K562 (cell line): Measurements from ENCODE around the gene L3MBTL3. TPM values are rescaled to one million over a fixed set of nuclear protein-coding genes. Genes with fewer than 3 reads are reported as not detected.

Source experiments
- ATAC-seq: fragments of 200-7000 bp; cut with Tn5 transposase; 3 replicates; pipeline ENCODE4 v1.9.1; 2020; ENCODE audit warnings: moderate library complexity
- BruUV-seq: library from RNA; stranded (reverse); fragments of 400-500 nt; replicated peaks from 2 replicates; lab custom pipeline; 2021; lab: Mats Ljungman, UMichigan
- CTCF ChIA-PET: fragments of 300-600 bp; formaldehyde crosslinking; extraction: SDS; loops from one replicate; lab custom pipeline; 2021; ENCODE audit warnings: low intra/inter-chr PET ratio; lab: Yijun Ruan, JAX
- POLR2A ChIA-PET: fragments of 300-600, 350-650 bp; sonication (Branson Sonifier 250); formaldehyde crosslinking; extraction: SDS; loops from one replicate; lab custom pipeline; 2021; ENCODE audit warnings: antibody characterized with exemption, inconsistent platforms; lab: Yijun Ruan, JAX
- DNase-seq, 4 experiments: peaks; one replicate each; pipeline versions ENCODE4 v3.0.0 to v3.0.0-alpha.2; 2011 to 2018; ENCODE audit warnings: low spot score in 3 of 4, mixed read lengths in 3 of 4; ENCODE audit errors: extremely low read depth in 1 of 4
- FAIRE-seq: peaks from 2 replicates; lab custom pipeline; 2011; peaks lifted over from hg19 to GRCh38; lab: Jason Lieb, UNC
- H2AFZ ChIP-seq: 2 replicates; pipeline ENCODE4 v1.6.0; 2011; ENCODE audit warnings: low read depth, low read length, control low read depth, inconsistent platforms
- H3K27ac ChIP-seq: fragments of 200-600 bp; 3 replicates; pipeline ENCODE4 v1.8.0; 2011; ENCODE audit warnings: low read depth, mild to moderate bottlenecking, control low read depth, inconsistent platforms, low read length, moderate library complexity, mixed read lengths; ENCODE audit errors: extremely low read depth
- H3K27me3 ChIP-seq, 2 experiments: fragments of 300-600 bp in 1 of 2; 2 replicates in 1 of 2; 3 replicates in 1 of 2; pipeline versions ENCODE4 v1.6.0 to v1.8.0; 2011; ENCODE audit warnings: inconsistent platforms in 2 of 2, low read length in 2 of 2, mild to moderate bottlenecking in 1 of 2, mixed read lengths in 1 of 2, moderate library complexity in 1 of 2; ENCODE audit not compliant: control insufficient read depth in 2 of 2, insufficient read depth in 2 of 2
- H3K36me3 ChIP-seq: fragments of 300-600 bp; 3 replicates; pipeline ENCODE4 v1.8.0; 2011; ENCODE audit warnings: mild to moderate bottlenecking, low read length, inconsistent platforms; ENCODE audit not compliant: control insufficient read depth, insufficient read depth
- H3K4me1 ChIP-seq, 2 experiments: fragments of 200-600 bp in 1 of 2; replicated peaks in 1 of 2; 2 replicates in 1 of 2; 3 replicates in 1 of 2; pipeline versions ENCODE4 v1.5.1 to v1.8.0; 2011; ENCODE audit warnings: inconsistent platforms in 2 of 2, low read length in 2 of 2, mild to moderate bottlenecking in 1 of 2, mixed read lengths in 1 of 2, moderate library complexity in 1 of 2; ENCODE audit not compliant: control insufficient read depth in 2 of 2, insufficient read depth in 2 of 2
- H3K4me2 ChIP-seq: 2 replicates; pipeline ENCODE4 v1.6.1; 2011; ENCODE audit warnings: low read length, control low read depth, inconsistent platforms, mixed read lengths; ENCODE audit not compliant: insufficient read depth
- H3K4me3 ChIP-seq: fragments of 200-600 bp; sonication (generic), shearing (Covaris generic); 2 replicates; pipeline ENCODE4 v1.5.1; 2016; ENCODE audit warnings: control low read depth, inconsistent platforms
- H3K79me2 ChIP-seq: fragments of 200-600 bp; 3 replicates; pipeline ENCODE4 v1.8.0; 2011; ENCODE audit warnings: low read length, inconsistent platforms; ENCODE audit not compliant: control insufficient read depth, insufficient read depth
- H3K9ac ChIP-seq, 2 experiments: 2 replicates each; pipeline versions ENCODE4 v1.6.0 to v1.6.1; 2011; ENCODE audit warnings: low read depth in 2 of 2, low read length in 2 of 2, control low read depth in 1 of 2, inconsistent platforms in 1 of 2, mild to moderate bottlenecking in 1 of 2, mixed read lengths in 1 of 2; ENCODE audit not compliant: insufficient read depth in 1 of 2
- H3K9me1 ChIP-seq: one replicate; pipeline ENCODE4 v1.6.0; 2011; ENCODE audit warnings: inconsistent platforms, mild to moderate bottlenecking, low read length, moderate library complexity; ENCODE audit not compliant: control insufficient read depth, insufficient read depth
- H3K9me3 ChIP-seq: replicated peaks from 2 replicates; pipeline ENCODE4 v1.5.1; 2011; ENCODE audit warnings: low read depth, low read length, inconsistent platforms; ENCODE audit not compliant: control insufficient read depth, insufficient read depth
- H4K20me1 ChIP-seq: replicated peaks from 2 replicates; pipeline ENCODE4 v1.6.1; 2011; ENCODE audit warnings: low read length, inconsistent platforms, mixed read lengths; ENCODE audit not compliant: control insufficient read depth, insufficient read depth
- BDP1 ChIP-seq: IDR thresholded peaks from 3 replicates; pipeline ENCODE4 v1.6.1; 2011; ENCODE audit not compliant: insufficient read length, insufficient read depth
- HDAC1 ChIP-seq, 2 experiments: fragments of 450-650 bp; IDR thresholded peaks; 2 replicates each; pipeline ENCODE4 v1.6.1; 2016 to 2017; ENCODE audit warnings: inconsistent platforms in 1 of 2, mild to moderate bottlenecking in 1 of 2, moderate library complexity in 1 of 2
- MAFG ChIP-seq: fragments of 450-650 bp; conservative IDR thresholded peaks from 2 replicates; pipeline ENCODE4 v1.6.1; 2016; ENCODE audit warnings: missing genetic modification characterization, missing compliant biosample characterization
- MCM7 ChIP-seq, 2 experiments: fragments of 450-650 bp; IDR thresholded peaks; 2 replicates each; pipeline ENCODE4 v1.6.1; 2016 to 2018
- POLR3G ChIP-seq: IDR thresholded peaks from 2 replicates; pipeline ENCODE4 v1.6.1; 2011; ENCODE audit not compliant: insufficient read length, insufficient replicate concordance; ENCODE audit errors: extremely low read depth
- SAFB ChIP-seq: fragments of 200-400 bp; formaldehyde crosslinking; IDR thresholded peaks from 2 replicates; pipeline ENCODE4 v1.6.1; 2017; ENCODE audit warnings: low read depth, low read length, borderline replicate concordance
- SNIP1 ChIP-seq: fragments of 450-650 bp; IDR thresholded peaks from 2 replicates; pipeline ENCODE4 v1.7.1; 2017; ENCODE audit warnings: low read depth, mild to moderate bottlenecking
- TEAD4 ChIP-seq, 2 experiments: sonication (generic) in 1 of 2; formaldehyde crosslinking in 1 of 2; IDR thresholded peaks; 2 replicates each; pipeline versions ENCODE4 v1.6.1 to v1.8.0; 2012 to 2022; ENCODE audit warnings: borderline replicate concordance in 1 of 2, inconsistent platforms in 1 of 2, low read length in 1 of 2, mild to moderate bottlenecking in 1 of 2, missing genetic modification reagents in 1 of 2
- ZBED1 ChIP-seq: IDR thresholded peaks from 2 replicates; pipeline ENCODE4 v1.6.1; 2014
- WGBS: fragments of 100-300 bp; shearing (Covaris generic); methylation state at CpG from one replicate; pipeline ENCODE4 v1.1.6; 2016; ENCODE audit warnings: low coverage, mixed read lengths; ENCODE audit not compliant: insufficient coverage; ENCODE audit errors: missing lambda C conversion rate; 5-methylcytosine and 5-hydroxymethylcytosine counted together
- in situ Hi-C: fragments of 300-500 bp; cut with MboI; formaldehyde crosslinking; loops from 4 replicates; pipeline ENCODE4 v1.15.0; 2018; ENCODE audit warnings: inconsistent platforms, mixed read lengths
- intact Hi-C: fragments of 100-400 bp; cut with micrococcal nuclease; formaldehyde crosslinking; loops from 2 replicates; pipeline ENCODE4 v1.14.2; 2022
- polyA plus RNA-seq, 8 experiments: library from polyadenylated mRNA; depleted of rRNA in 4 of 8; stranded (reverse) in 5 of 8; unstranded in 3 of 8; fragments of >200 nt; fragmentation: Nextera tagmentation in 2 of 8; fragmentation: Illumina TruSeq in 1 of 8; extraction: Ambion mirVana in 2 of 8; extraction: Trizol in 1 of 8; gene quantifications; 2 replicates each; pipeline versions ENCODE4 v1.2.1 to v1.2.3, GENCODE V29; 2011 to 2014; ENCODE audit warnings: inconsistent platforms in 1 of 8, missing spikeins in 1 of 8
- total RNA-seq, 7 experiments: library from RNA; depleted of rRNA in 6 of 7; stranded (reverse); fragments of >200 nt in 6 of 7; fragmentation: Illumina TruSeq in 2 of 7; extraction: Trizol in 2 of 7; gene quantifications; 2 replicates each; pipeline versions ENCODE4 v1.2.1 to v1.2.3, GENCODE V29; 2011 to 2021; ENCODE audit warnings: low replicate concordance in 1 of 7
- TF ChIP-seq, protein P1 (sequence below): fragments of 250-450 bp; sonication (Bioruptor Pico); IDR thresholded peaks from 2 replicates; pipeline ENCODE4 v1.9.0; 2021; ENCODE audit warnings: mild to moderate bottlenecking, inconsistent platforms
- TF ChIP-seq, protein P2 (sequence below), 2 experiments: fragments of 450-650 bp in 1 of 2; IDR thresholded peaks; 2 replicates each; pipeline ENCODE4 v1.6.1; 2011 to 2017; ENCODE audit warnings: low read depth in 2 of 2, antibody characterized with exemption in 1 of 2, borderline replicate concordance in 1 of 2, low read length in 1 of 2, mild to moderate bottlenecking in 1 of 2, mixed read lengths in 1 of 2; ENCODE audit not compliant: control insufficient read depth in 1 of 2

The L3MBTL3 gene
- total and polyA plus RNA-seq, 9 of the 15 experiments (the other 6 are each of a cell fraction or from before 2014, with no cell fraction given), result 0.83 to 6.9 (median 5.4) TPM

DNA sequence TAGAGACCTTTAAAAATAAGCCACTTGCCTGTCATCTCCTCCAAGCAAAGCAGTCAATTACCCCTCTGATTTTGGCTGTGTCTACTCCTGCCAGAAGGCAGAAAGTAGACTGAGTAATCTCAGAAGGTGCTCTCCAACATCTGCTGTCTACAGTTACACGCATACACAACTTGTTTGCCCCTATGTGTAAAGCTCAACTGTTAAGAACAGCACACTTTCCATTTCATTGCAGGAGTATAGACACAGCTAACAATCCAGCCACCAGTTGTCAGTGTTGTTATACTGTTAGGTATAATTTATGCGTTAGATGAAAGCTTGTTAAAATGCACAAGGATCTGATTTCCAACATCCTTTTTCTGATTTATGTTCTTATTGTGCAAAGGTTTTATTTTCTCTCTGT lies 116.2 kb downstream of the L3MBTL3 start:
- no peak for FAIRE-seq
- Histone ChIP-seq H3K4me2 (no peak overlapping the region), H3K27me3 (no peaks in the 10 kb centered on the region; a peak in 1 of 5 replicates), H3K27ac (no peak overlapping the region), H3K36me3 (no peaks in the 10 kb centered on the region)
- no peak; the same call in 2 of the 3 replicates for ATAC-seq
- in situ Hi-C loops, result no loop called here
- TF ChIP-seq MAFG (tag) (no peak), SNIP1 (no peak), TEAD4 (IDR thresholded peaks at IDR 0.05; ENCODE audit: low read length) (no peak), TEAD4 (CRISPR knock-in tag; IDR thresholded peaks at IDR 0.05; ENCODE audit: borderline replicate concordance) (no peak), HDAC1 (IDR thresholded peaks at IDR 0.05) (no peak), POLR3G (no peak), BDP1 (no peak), MCM7 (IDR thresholded peaks at IDR 0.05) (no peak), SAFB (no peak), ZBED1 (no peak)
- TF ChIP-seq, protein P1, sequence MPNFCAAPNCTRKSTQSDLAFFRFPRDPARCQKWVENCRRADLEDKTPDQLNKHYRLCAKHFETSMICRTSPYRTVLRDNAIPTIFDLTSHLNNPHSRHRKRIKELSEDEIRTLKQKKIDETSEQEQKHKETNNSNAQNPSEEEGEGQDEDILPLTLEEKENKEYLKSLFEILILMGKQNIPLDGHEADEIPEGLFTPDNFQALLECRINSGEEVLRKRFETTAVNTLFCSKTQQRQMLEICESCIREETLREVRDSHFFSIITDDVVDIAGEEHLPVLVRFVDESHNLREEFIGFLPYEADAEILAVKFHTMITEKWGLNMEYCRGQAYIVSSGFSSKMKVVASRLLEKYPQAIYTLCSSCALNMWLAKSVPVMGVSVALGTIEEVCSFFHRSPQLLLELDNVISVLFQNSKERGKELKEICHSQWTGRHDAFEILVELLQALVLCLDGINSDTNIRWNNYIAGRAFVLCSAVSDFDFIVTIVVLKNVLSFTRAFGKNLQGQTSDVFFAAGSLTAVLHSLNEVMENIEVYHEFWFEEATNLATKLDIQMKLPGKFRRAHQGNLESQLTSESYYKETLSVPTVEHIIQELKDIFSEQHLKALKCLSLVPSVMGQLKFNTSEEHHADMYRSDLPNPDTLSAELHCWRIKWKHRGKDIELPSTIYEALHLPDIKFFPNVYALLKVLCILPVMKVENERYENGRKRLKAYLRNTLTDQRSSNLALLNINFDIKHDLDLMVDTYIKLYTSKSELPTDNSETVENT (CRISPR knock-in tag), result no peak
- TF ChIP-seq, protein P2, sequence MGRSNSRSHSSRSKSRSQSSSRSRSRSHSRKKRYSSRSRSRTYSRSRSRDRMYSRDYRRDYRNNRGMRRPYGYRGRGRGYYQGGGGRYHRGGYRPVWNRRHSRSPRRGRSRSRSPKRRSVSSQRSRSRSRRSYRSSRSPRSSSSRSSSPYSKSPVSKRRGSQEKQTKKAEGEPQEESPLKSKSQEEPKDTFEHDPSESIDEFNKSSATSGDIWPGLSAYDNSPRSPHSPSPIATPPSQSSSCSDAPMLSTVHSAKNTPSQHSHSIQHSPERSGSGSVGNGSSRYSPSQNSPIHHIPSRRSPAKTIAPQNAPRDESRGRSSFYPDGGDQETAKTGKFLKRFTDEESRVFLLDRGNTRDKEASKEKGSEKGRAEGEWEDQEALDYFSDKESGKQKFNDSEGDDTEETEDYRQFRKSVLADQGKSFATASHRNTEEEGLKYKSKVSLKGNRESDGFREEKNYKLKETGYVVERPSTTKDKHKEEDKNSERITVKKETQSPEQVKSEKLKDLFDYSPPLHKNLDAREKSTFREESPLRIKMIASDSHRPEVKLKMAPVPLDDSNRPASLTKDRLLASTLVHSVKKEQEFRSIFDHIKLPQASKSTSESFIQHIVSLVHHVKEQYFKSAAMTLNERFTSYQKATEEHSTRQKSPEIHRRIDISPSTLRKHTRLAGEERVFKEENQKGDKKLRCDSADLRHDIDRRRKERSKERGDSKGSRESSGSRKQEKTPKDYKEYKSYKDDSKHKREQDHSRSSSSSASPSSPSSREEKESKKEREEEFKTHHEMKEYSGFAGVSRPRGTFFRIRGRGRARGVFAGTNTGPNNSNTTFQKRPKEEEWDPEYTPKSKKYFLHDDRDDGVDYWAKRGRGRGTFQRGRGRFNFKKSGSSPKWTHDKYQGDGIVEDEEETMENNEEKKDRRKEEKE (IDR thresholded peaks at IDR 0.05; ENCODE audit: borderline replicate concordance in 1 of 2, control insufficient read depth in 1 of 2, low read depth in 2 of 2, low read length in 1 of 2), result no peak
- TF ChIP-seq, all 486 proteins: peak for 0
- WGBS, result 40% methylated on average over 2 of the region's 2 CpGs
- BruUV-seq, result no TSS peak
- no peaks in the 10 kb centered on the region; a peak in 2 of 5 replicates for H3K4me1 ChIP-seq
- no peaks in the 10 kb centered on the region for H3K9me1 ChIP-seq
- intact Hi-C loops, result no loop called here
- no peaks in the 10 kb centered on the region for H3K9me3 ChIP-seq
- H3K4me3 ChIP-seq, result no peak overlapping the region
- POLR2A ChIA-PET, result no interaction called here
- no peaks in the 10 kb centered on the region for H3K79me2 ChIP-seq
- DNase-seq, result no peak
- CTCF ChIA-PET, result no interaction called here
- no peaks in the 10 kb centered on the region for H4K20me1 ChIP-seq
- H2AFZ ChIP-seq, result no peak overlapping the region
- no peak overlapping the region for H3K9ac ChIP-seq
